IPS DF 19.7 (cell line): ENCODE results near the gene SORCS1.

ENCODE experiments used
- DNase-seq: peaks from one replicate; pipeline ENCODE4 v3.0.0-alpha.2; 2013; ENCODE audit warnings: low read depth, low spot score

The SORCS1 gene

DNA sequence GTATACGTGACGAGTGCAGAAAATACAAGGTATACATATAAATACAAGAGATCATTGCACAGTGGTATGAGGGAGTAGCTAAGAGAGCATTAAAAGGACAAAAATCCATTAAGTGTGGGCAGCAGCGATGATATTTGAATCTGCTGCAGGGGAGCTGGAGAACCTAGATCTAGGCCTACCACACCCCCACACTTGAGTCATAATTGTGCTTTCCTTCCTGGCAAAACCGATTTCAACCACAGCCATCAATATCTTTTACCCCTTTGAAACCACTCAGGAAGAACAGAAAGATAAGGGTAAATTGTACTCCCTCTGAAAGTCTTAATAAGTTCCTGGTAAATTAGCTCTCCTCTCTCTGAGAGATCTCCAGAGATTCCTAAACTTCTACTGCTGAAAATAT lies 345.0 kb downstream of the SORCS1 start:
- DNase-seq = no peak

DNA sequence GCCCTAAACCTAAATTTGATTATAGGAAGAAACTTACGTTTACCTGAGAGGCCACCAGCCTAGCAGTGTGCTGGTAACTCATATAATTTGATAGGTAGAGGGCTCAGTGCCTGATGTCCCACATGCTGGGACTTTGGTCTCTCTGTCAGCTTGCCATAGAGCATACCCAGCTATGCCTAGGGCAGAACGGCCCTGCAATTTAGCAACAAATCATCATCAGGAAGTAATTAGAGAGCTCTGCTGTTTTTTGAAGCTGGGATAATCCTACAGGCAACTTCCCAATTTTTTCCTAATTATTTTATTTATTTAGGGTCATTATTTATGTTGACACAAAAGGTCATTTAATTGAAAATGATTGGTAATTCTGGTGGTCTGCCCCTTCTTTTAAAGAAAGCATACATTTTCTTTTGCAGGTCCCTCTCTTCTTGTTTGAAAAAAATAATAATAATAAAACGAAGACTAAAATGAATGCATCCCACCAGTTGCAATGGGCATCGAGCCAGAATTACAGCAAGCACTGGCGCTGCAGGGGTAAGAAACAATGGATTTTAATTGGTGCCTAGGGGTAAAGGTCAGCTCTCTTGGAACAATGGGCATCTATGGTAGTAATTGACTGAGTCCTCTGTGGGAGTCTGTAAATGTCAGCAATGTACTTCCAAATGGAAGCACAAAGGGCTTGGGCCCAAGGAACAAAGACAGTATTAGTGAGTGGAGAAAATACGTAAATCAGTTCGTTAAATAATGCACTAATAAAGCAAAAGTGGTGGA lies 348.0 kb downstream of the SORCS1 start:
- no peak for DNase-seq

DNA sequence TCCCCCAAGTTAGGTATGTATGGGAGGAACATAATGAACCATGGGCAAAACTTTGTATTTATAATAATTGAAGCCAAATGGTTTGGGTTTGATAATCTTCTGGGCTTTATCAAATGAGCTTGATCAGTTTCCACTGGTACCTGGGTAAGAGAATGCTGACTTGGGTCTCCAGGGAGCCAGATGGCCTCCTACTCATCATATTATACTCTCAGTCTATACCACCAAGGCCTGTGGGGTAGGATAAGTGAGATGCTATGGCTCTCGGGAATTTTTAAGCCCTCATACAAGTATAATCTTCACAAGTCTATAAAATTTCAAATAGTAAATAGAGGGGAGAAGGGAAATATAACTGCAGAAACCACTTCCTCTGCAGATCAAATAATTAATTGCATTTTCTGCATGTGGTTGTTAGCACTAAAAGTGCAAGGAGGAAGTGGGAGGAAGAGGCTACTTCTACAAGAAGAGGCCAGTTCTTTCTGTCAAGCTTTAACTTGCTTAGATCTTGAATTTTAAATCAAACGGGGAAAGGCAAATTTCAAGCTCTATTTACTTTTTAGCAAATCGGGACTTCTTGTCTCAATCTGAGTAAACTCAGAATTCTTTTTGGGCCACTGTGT lies 349.0 kb downstream of the SORCS1 start:
- DNase-seq = no peak

DNA sequence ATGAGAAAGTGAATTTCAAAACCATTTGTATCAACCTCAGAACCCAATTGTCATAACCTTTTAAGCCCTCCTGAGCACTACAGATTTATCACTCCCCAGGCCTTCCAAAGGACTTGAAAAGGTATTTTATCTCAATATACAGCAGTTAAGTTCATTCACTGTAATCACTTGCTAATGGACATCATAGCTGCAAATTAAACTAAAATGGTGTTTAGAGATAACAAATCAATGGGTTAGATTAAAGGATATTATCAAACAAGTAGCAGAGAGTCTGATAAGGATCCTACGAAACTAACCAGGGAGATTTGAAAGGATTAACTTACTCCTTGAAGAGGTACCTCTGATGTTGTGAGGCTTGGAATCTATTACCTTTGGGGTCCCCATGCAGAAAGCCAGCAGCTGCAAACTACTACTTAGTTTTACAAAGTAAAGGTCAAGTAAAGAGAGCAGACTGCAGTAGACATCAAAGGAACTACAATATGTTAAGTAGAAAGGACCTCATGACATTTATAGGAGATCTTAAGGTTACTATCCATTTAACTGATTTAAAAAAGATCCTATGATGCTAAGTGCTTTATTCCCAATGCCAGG lies 359.4 kb downstream of the SORCS1 start:
- no peak for DNase-seq

DNA sequence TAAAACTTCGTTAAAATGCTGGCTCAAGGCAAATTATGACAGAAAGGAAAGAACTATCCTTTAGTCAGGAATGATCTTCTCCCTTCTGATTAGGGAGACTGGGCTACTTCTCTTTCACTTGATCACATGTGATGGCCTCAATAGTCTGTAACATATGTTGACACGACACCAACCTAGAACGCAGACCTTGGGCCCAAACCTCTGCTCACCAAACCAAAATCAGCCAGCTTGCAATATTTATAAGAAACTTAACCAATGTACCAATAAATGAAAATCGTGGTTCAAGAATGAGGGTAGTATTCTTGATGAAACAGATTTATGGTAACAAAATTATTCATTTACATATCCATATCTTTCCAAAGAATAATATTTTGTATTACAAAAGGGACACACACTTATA lies 361.6 kb downstream of the SORCS1 start:
- DNase-seq = no peak

DNA sequence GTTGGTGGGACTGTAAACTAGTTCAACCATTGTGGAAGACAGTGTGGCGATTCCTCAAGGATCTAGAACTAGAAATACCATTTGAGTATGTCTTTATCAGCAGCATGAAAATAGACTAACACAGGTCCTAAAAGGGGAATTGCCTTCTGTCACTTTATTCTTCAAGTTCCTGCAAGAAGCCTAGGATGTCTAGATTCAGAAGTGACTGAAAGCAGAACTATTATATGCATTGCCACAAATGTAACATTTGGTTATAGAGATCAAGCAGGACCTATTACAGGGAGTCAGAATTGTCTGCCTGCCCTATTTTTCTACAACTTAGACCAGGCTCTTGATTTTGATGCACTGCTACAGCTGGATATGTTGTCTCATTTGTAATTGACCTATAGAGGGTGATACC lies 364.7 kb downstream of the SORCS1 start:
- DNase-seq = no peak

DNA sequence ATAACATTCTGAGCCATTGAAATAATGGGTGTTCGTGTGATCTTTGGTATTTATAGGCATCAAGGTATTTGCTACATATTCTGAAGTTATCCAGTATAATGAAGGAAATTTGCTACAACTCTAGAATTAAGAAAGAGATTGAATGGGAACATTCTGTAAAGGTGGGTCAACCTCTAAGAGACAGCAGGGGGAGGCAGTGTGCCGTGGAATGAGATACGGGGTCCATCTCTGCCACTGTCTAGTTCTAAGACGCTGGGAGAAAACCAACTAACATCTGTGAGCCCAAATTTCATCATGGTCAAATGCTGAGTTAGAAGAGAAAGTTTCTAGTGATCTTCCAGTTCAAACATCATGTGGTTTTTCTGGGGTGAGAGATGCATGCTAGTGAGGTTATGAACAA lies 368.9 kb downstream of the SORCS1 start:
- DNase-seq = peak; percentile 7

DNA sequence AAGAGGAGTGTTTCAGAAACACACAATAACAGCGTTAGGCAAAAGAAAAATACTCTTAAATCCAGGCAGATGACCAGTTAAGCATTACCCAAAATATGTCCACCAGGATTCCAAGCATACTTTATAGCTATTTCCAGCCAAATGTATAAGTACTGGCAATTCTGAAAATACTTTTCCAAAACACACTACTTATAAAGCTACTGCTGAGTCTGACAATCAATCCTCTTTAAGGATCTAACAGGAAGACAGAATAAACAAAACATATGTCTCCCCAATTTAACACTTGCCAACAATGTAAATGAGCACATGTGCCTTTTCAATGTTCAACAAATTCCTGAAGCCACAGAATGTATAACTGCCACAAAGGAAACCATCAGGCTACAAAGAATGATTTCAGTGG lies 370.9 kb downstream of the SORCS1 start:
- DNase-seq = no peak

DNA sequence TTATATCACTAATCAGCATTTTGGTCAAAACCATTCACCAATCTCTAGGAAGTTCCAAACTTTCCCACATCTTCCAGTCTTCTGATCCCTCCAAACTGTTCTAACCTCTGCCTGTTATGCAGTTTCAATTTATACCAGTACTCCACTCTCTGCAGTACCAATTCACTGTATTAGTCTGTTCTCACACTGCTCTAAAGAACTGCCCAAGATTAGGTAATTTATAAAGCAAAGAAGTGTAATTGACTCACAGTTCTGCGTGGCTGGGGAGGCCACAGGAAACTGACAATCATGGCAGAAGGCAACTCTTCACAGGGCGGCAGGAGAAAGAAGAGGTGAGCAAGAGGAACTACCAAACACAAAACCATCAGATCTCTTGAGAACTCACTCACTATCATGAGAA lies 374.9 kb downstream of the SORCS1 start:
- DNase-seq = no peak

DNA sequence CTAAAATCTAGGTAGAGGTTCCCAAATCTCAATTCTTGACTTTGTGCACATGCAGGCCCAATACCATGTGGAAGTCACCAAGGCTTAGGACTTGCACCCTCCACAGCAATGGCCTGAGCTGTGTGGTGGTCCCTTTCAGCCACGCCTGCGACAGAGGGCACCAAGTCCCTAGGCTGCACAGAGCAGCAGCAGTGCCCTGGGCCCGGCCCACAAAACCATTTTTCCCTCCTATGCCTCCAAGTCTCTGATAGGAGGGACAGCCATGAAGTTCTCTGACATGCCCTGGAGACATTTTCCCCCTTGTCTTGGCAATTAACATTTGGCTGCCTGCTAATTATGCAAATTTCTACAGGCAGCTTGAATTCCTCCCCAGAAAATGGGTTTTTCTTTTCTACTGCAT lies 375.5 kb downstream of the SORCS1 start:
- DNase-seq = no peak

DNA sequence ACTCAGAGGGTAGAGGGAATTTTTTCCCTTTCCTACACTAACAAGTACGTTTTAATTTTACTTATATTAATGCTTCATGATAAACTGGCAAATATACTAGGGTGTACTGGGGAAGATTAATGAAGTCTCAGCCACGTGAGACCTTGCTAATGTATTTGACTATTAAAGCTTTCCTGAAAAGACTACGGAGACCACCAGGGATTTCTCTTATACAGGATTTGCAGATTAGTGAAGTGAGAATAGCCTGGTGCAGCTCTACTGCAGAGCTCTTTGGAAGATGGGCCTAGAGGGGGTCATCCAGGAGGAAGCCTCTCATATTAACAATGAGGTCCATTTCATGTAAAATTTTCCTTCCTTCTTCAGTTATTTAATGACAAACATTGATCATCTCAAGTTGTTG lies 379.0 kb downstream of the SORCS1 start:
- DNase-seq = no peak

DNA sequence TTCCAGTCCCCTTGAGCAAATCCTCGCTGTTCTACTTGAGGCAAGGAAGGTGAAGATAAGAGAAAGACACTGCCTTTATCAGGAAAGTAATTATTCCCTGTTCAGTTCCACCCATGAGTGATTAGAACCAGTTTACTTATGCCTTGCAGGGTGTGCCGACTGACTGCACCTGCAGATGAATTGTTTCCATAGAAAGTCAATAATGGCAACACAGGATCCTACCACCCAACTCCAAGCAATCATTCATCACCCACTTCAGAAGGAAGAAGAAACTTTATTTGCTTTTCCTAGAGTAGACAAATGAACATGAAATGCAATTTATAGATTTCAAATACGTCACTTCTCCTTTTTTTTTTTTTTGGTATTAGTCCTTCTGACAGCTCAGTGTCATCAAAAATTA lies 383.9 kb downstream of the SORCS1 start:
- no peak for DNase-seq

DNA sequence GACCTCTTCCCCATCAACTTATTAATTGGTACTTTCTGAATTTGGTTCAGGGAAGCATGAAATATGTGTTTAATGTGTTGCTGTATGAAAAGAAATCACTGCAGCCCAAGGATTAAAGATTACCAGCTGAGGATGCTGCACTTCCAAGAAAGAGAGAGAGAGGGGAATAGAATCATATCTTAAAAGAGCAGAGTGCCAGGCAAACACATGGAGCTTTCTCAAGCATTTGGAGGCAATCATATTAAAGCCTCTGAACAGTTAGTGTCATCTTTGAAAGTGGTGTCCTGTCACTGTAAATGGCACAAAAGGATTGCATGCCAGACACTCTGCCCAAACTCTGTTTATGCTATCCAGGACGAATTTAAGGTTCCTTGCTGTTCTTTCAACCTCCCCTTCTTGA lies 386.7 kb downstream of the SORCS1 start:
- no peak for DNase-seq

DNA sequence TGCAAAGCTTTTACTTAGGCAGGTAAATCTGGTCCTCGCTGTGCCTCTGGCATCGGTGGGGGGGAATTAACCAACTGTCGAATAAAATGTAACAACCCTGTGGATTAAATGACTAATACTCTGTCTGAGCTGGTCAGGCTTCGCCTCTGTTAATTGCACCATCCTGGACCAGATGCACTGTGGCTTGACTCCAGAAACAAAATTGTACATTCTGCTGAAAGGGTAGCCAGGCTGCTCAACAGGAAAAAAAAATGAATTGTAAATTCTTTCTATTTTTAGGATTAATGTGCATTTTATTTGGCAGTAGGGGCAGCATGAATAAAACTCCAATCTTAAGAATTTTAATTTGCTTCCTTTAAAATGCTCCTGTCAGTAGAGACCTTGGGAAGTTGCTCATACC lies 389.4 kb downstream of the SORCS1 start:
- no peak for DNase-seq

DNA sequence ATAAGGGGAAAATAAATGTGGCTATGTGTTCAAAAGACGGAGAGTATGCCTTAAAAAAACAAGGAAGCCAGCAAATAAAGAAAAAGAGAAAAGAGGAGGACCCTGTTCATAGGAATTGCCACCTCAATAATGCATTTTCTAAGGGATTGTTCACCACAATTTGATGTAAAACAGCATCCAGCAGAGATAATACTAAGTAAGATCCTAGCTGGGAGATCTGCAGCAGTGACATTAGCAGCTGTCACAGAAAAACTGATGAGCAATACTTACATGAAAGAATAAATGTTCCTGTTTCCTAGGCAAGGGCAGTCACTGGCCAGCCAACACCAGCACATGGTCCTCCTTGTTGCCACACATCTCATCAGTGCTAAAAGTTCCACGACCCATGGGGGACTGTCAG lies 391.5 kb downstream of the SORCS1 start:
- DNase-seq = no peak

DNA sequence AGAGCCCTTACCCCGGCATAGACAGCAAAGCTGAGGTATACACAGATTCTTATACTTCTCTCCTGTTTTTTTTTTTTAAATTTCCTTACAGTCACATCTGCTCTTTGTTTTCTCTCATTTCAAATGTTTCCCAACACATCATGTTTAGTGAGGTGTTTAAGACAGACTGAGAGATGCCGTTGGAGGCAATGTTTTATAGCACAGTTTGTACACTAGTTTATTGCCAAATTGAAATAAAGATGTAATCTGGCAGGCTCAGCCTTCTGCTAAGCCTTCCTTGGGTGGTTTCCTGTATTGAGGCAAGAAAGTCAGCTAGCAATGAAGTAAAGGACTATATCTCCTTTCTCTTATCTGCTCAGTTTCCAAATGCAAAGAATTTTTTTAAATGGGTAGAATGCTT lies 393.4 kb downstream of the SORCS1 start:
- DNase-seq = no peak

DNA sequence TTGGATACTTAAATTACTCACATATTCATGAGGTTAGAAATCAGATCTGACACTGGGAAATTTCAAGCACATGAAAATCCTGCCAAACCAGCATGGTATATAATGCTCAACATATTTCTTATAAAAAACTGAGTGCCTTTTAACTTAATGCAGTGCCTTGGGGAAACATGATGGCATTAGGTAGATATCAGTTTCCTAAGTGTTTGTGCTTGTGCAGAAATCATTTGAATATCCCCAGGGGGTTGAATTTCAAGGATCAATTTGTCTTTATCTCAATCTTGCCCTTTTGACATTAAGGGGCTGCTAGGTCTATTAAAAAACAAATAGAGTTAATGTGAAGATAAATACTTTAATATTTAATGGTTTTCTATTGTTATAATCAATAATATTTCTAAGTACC lies 396.3 kb downstream of the SORCS1 start:
- DNase-seq = no peak

DNA sequence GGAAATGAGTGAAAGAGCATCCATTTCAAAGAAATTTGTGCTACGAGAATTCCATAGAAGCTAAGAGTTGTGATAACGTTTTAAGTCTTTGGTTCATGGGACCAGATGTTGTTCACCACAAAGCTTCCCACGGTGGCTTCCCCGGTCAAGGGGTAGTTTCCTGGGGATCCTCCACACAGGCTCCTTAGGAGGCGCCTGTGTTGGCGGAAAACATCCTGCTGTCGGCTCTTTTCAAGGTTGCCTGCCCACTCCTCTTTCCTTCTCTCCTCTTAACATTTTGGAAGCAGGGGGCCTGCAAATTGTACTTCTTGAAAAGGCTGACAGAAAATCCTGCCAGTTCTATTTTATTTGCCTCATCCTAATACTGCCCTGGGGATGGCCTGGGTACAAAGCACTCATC lies 398.6 kb downstream of the SORCS1 start:
- no peak for DNase-seq

DNA sequence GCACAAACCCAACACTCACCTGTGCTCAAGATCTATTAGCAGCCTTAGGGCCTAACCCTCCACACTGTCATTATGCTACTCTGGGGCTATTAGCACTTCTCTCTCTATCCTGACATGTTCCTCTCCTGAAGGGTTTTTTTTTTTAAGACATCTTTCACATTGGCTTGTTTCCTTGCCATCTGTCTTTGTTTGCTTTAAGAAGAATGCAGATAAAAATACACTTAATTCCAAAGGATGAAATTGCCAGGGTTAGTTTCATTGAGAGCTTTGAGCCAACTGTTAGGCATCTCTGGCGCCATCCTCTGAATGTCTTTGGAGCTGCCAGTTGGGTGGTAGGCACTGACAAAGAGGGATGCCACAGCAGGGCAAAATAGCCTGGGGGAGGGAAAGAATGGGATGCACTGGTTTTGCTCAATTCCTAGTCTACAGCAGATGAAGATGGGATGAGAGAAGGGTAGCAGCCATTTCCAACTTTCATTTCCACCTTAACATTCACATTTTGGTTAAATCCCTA lies 399.2 kb downstream of the SORCS1 start:
- no peak for DNase-seq

DNA sequence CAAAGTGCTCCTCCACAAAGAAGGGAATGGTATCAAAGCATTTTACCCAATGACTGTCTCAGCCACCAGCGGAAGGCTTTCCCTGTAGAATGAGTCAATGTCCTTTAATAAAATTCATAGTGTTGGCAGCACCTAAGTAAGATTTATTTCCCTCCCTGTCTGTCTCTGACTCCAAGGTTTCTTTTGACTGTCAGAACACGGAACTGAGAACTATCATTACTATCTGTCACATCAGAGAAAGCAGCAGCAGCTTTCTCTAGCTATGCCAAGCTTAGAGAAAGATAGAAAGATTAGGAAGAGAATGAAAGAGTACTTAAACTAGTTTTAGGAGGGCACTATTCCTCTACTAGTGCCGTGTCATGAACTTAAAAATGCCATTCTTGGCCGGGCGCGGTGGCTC lies 400.1 kb downstream of the SORCS1 start:
- no peak for DNase-seq

DNA sequence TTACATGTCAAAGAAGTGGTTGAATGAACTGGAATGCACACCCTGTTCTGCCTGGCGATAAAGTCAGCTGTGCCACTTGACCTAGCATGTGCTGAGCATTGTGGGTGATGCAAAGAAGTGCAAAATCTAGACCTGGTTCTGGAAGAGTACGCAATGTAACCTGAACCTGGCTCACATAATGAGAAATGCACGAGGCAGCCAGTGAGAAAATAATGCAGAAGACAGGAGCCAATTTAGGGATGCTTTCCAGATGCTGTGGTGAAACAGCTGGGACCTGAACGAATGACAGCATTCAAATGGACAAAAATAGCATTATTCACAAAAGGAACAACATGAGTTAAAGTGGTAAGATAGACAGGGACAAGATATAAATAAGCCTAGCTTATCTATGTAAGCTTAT lies 402.6 kb downstream of the SORCS1 start:
- DNase-seq = no peak

DNA sequence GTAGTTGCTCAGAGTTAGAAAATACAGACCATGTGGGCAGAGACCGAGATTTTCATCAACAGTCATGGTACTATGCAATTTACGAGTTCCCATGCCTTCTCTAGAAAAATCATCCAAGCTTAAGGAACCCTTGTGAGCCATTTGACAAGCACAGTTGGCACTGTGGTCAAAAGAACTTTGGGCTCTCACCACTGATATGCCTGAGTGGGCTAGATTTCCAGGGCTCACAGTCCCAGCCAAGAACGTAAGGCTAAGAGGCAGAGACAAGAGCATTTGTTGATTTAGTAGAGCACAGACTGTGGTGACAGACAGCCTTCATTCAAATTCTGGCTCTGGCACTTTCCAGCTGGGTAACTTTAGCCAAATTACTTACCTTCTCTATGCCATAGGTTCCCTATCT lies 407.0 kb downstream of the SORCS1 start:
- no peak for DNase-seq

DNA sequence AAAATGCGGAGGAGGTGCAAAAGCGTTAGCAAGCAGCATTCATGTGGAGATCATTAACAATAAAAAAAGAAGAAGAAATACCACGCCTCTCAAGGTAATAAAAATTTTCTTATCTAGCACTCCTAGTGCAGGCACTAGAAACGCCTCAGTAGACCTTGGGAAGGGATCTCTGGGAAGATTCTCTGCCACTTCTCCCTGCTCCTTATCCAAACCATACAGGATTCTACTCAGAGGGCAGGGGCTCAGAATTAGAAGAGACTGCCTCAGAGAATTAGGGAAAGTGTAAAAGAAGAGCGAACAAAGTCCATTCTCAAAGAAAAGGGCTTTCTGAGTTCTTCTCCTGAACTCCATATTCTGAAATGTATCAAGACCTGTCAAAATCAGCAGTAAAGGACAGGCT lies 413.4 kb downstream of the SORCS1 start:
- no peak for DNase-seq
